Endothelial cell of umbilical vein (primary cell): Measurements from ENCODE around the gene PSAP. TPM values are rescaled to one million over a fixed set of nuclear protein-coding genes. Genes with fewer than 3 reads are reported as not detected.

Experiments used
- BruUV-seq: library from RNA; stranded (reverse); fragments of 400-500 nt; replicated peaks from 2 replicates; lab custom pipeline; 2021; lab: Mats Ljungman, UMichigan
- CTCF ChIA-PET: fragments of 300-600, 350-600 bp; sonication (Branson Sonifier 250); formaldehyde crosslinking; loops from one replicate; lab custom pipeline; 2021; ENCODE audit warnings: antibody characterized with exemption, inconsistent platforms; lab: Charles Lee
- POLR2A ChIA-PET: fragments of 300-600, 350-600 bp; sonication (Branson Sonifier 250); formaldehyde crosslinking; loops from one replicate; lab custom pipeline; 2021; ENCODE audit warnings: antibody characterized with exemption, inconsistent platforms; lab: Charles Lee
- DNase-seq: peaks from one replicate; pipeline ENCODE4 v3.0.0-alpha.2; 2011; ENCODE audit warnings: low read depth, low spot score
- FAIRE-seq: peaks from 2 replicates; lab custom pipeline; 2011; peaks lifted over from hg19 to GRCh38; lab: Jason Lieb, UNC
- H2AFZ ChIP-seq: 2 replicates; pipeline ENCODE4 v1.6.0; 2012; ENCODE audit warnings: low read depth, low read length, control low read depth, inconsistent platforms
- H3K27ac ChIP-seq: 2 replicates; pipeline ENCODE4 v1.5.1; 2011; ENCODE audit warnings: low read depth, mild to moderate bottlenecking, control low read depth, low read length, moderate library complexity; ENCODE audit not compliant: insufficient read depth
- H3K27me3 ChIP-seq, 2 experiments: 2 replicates each; pipeline versions ENCODE4 v1.6.0 to v1.6.1; 2011; ENCODE audit warnings: low read length in 2 of 2, mixed read lengths in 1 of 2; ENCODE audit not compliant: control insufficient read depth in 2 of 2, insufficient read depth in 2 of 2
- H3K36me3 ChIP-seq, 2 experiments: 2 replicates in 1 of 2; 3 replicates in 1 of 2; pipeline ENCODE4 v1.5.1; 2011; ENCODE audit warnings: low read length in 2 of 2, mild to moderate bottlenecking in 1 of 2, moderate library complexity in 1 of 2; ENCODE audit not compliant: control insufficient read depth in 2 of 2, insufficient read depth in 2 of 2; ENCODE audit errors: extremely low read depth in 1 of 2
- H3K4me1 ChIP-seq: 3 replicates; pipeline ENCODE4 v1.5.1; 2011; ENCODE audit warnings: mild to moderate bottlenecking, low read length; ENCODE audit not compliant: control insufficient read depth, insufficient read depth; ENCODE audit errors: extremely low read depth
- H3K4me2 ChIP-seq: 2 replicates; pipeline ENCODE4 v1.6.1; 2011; ENCODE audit warnings: low read length, control low read depth, mixed read lengths; ENCODE audit not compliant: insufficient read depth
- H3K4me3 ChIP-seq, 3 experiments: fragments of 200-600 bp in 1 of 3; sonication (generic), shearing (Covaris generic) in 1 of 3; replicated peaks in 1 of 3; 2 replicates each; pipeline ENCODE4 v1.5.1; 2011 to 2016; ENCODE audit warnings: control low read depth in 3 of 3, low read length in 3 of 3, mild to moderate bottlenecking in 2 of 3, inconsistent platforms in 1 of 3, low read depth in 1 of 3, moderate library complexity in 1 of 3; ENCODE audit not compliant: insufficient read depth in 1 of 3
- H3K79me2 ChIP-seq: 2 replicates; pipeline ENCODE4 v1.6.0; 2012; ENCODE audit warnings: low read length, inconsistent platforms; ENCODE audit not compliant: control insufficient read depth, insufficient read depth
- H3K9ac ChIP-seq: replicated peaks from 2 replicates; pipeline ENCODE3; 2011; ENCODE audit warnings: low read length, control low read depth; ENCODE audit not compliant: insufficient read depth; ENCODE audit errors: extremely low read depth
- H3K9me1 ChIP-seq: replicated peaks from 3 replicates; pipeline ENCODE4 v1.6.0; 2011; ENCODE audit warnings: mild to moderate bottlenecking, low read length; ENCODE audit not compliant: control insufficient read depth, insufficient read depth; ENCODE audit errors: extremely low read depth
- H3K9me3 ChIP-seq: replicated peaks from 2 replicates; pipeline ENCODE4 v1.5.1; 2012; ENCODE audit warnings: low read length, inconsistent platforms; ENCODE audit not compliant: control insufficient read depth, insufficient read depth
- H4K20me1 ChIP-seq: replicated peaks from 2 replicates; pipeline ENCODE3; 2011; ENCODE audit warnings: mild to moderate bottlenecking, low read length; ENCODE audit not compliant: control insufficient read depth, insufficient read depth; ENCODE audit errors: extremely low read depth
- EZH2 ChIP-seq: IDR thresholded peaks from 2 replicates; pipeline ENCODE4 v1.6.1; 2012; ENCODE audit warnings: borderline replicate concordance, low read depth, mild to moderate bottlenecking, moderate library complexity, low read length, inconsistent platforms; ENCODE audit not compliant: severe bottlenecking
- FOS ChIP-seq: IDR thresholded peaks from 2 replicates; pipeline ENCODE4 v1.6.1; 2011; ENCODE audit warnings: mild to moderate bottlenecking, low read length, moderate library complexity, borderline replicate concordance; ENCODE audit not compliant: insufficient read depth
- GATA2 ChIP-seq: IDR thresholded peaks from 2 replicates; pipeline ENCODE4 v1.7.0; 2011; ENCODE audit warnings: low read depth, mild to moderate bottlenecking, moderate library complexity, mixed read lengths, low read length; ENCODE audit not compliant: insufficient read length, insufficient read depth
- JUN ChIP-seq: IDR thresholded peaks from 2 replicates; pipeline ENCODE4 v1.6.1; 2011; ENCODE audit warnings: borderline replicate concordance, low read depth; ENCODE audit not compliant: insufficient read length, insufficient read depth
- MYC ChIP-seq: IDR thresholded peaks from one replicate; pipeline ENCODE4 v1.6.1; 2011; ENCODE audit warnings: mild to moderate bottlenecking, low read depth, low read length
- POLR2A ChIP-seq: IDR thresholded peaks from 2 replicates; pipeline ENCODE4 v1.6.1; 2012; ENCODE audit warnings: low read depth, mild to moderate bottlenecking, control low read depth, low read length
- POLR2AphosphoS5 ChIP-seq: IDR thresholded peaks from 2 replicates; pipeline ENCODE4 v1.6.1; 2012; ENCODE audit warnings: low read depth, mild to moderate bottlenecking, control low read depth, low read length, moderate library complexity; ENCODE audit not compliant: insufficient read depth
- dilution Hi-C: fragments of 300-500 bp; cut with MboI; formaldehyde crosslinking; loops from one replicate; pipeline ENCODE4 v1.15.0; 2019; ENCODE audit warnings: low sequenced_read_pairs; ENCODE audit not compliant: extremely low pct_ligation_motif_present
- intact Hi-C: fragments of 100-400 bp; cut with micrococcal nuclease; formaldehyde crosslinking; loops from one replicate; pipeline ENCODE4 v1.10.0; 2022
- polyA plus RNA-seq, 4 experiments: library from polyadenylated mRNA; depleted of rRNA in 3 of 4; stranded (reverse) in 3 of 4; unstranded in 1 of 4; fragments of >200 nt; gene quantifications; 2 replicates each; pipeline versions ENCODE4 v1.2.1 to v1.2.3, GENCODE V29; 2011 to 2012; ENCODE audit warnings: missing spikeins in 1 of 4
- total RNA-seq: library from RNA; stranded (reverse); gene quantifications from 2 replicates; pipeline ENCODE4 v1.2.3, GENCODE V29; 2021
- TF ChIP-seq, protein P1 (sequence below), 2 donors: IDR thresholded peaks; 1 replicate in 1 of 2; 2 replicates in 1 of 2; pipeline ENCODE4 v1.5.1; 2011; ENCODE audit warnings: low read length in 2 of 2, mild to moderate bottlenecking in 2 of 2, moderate library complexity in 2 of 2, control low read depth in 1 of 2, inconsistent platforms in 1 of 2, low read depth in 1 of 2; ENCODE audit not compliant: insufficient read depth in 1 of 2; ENCODE audit errors: extremely low read depth in 1 of 2
- TF ChIP-seq, protein P2 (sequence below): IDR thresholded peaks from 2 replicates; pipeline ENCODE4 v1.6.1; 2011; ENCODE audit not compliant: insufficient read depth, insufficient read length

PSAP gene
- total and polyA plus RNA-seq, 2 donors (not counting 3 experiments of a cell fraction or from before 2014, with no cell fraction given) = 644 to 1,476 TPM

DNA sequence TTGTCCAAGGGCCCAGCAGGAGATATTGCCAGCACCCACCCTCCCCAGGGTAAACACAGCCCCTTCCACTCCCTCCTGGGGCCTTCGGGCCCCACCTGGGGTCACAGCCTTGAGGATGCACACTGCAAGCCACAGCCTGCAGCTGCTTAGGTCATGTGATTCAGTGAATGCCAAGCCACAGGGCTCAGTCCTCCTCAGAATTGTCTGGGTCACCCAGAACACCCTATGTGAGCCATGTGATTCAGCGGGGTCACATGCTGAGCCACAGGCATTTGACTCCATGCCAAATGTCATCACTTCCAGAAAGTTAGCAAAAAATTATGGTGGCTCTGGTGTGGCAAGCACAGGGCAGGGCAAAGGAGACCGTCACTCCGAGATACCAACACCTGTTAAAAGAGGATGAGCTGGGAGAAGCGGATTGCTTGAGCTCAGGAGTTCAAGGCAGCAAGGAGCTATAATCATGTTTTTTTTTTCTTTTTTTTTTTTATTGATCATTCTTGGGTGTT lies 17.2 kb upstream of the PSAP start:
- intact Hi-C loops = no loop called here
- DNase-seq (no peak), FAIRE-seq (no peak)
- H3K9me3 ChIP-seq = no peaks in the 10 kb centered on the region
- H3K9me1 ChIP-seq = no peaks in the 10 kb centered on the region
- H3K27ac ChIP-seq = no peak overlapping the region
- no peak overlapping the region for H3K9ac ChIP-seq
- no peaks in the 10 kb centered on the region for H4K20me1 ChIP-seq
- TF ChIP-seq, protein P1, sequence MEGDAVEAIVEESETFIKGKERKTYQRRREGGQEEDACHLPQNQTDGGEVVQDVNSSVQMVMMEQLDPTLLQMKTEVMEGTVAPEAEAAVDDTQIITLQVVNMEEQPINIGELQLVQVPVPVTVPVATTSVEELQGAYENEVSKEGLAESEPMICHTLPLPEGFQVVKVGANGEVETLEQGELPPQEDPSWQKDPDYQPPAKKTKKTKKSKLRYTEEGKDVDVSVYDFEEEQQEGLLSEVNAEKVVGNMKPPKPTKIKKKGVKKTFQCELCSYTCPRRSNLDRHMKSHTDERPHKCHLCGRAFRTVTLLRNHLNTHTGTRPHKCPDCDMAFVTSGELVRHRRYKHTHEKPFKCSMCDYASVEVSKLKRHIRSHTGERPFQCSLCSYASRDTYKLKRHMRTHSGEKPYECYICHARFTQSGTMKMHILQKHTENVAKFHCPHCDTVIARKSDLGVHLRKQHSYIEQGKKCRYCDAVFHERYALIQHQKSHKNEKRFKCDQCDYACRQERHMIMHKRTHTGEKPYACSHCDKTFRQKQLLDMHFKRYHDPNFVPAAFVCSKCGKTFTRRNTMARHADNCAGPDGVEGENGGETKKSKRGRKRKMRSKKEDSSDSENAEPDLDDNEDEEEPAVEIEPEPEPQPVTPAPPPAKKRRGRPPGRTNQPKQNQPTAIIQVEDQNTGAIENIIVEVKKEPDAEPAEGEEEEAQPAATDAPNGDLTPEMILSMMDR (IDR thresholded peaks at IDR 0.05; ENCODE audit: extremely low read depth in 1 of 2, insufficient read depth in 1 of 2, low read depth in 1 of 2, low read length in 2 of 2) = no peak
- TF ChIP-seq EZH2 (no peak), FOS (no peak), GATA2 (no peak), MYC (no peak), POLR2AphosphoS5 (no peak), POLR2A (no peak), JUN (no peak)
- TF ChIP-seq, protein P2, sequence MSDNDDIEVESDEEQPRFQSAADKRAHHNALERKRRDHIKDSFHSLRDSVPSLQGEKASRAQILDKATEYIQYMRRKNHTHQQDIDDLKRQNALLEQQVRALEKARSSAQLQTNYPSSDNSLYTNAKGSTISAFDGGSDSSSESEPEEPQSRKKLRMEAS = no peak
- dilution Hi-C loops = no loop called here
- no peaks in the 10 kb centered on the region for H3K36me3 ChIP-seq
- ChIA-PET CTCF (interaction anchor here (1.0 kb wide), 1 partner anchor 180 kb away, joined by 3 read pairs; no protein-coding TSS in a partner anchor), POLR2A (no interaction called here)
- H3K4me1 ChIP-seq = peaks cover 4% of the 10 kb centered on the region
- H3K4me2 ChIP-seq = no peak overlapping the region
- no peak overlapping the region for H3K4me3 ChIP-seq
- H2AFZ ChIP-seq = no peak overlapping the region
- BruUV-seq = no TSS peak
- no peaks in the 10 kb centered on the region for H3K79me2 ChIP-seq
- no peaks in the 10 kb centered on the region for H3K27me3 ChIP-seq
